GM23338 (cell line): ENCODE data around the gene TMPRSS13. TPM values are rescaled to one million over a fixed set of nuclear protein-coding genes. Genes with fewer than 3 reads are reported as not detected.

Source experiments
- ATAC-seq: fragments of 200-7000 bp; cut with Tn5 transposase; 3 replicates; pipeline ENCODE4 v1.9.1; 2020
- DNase-seq: peaks from one replicate; pipeline ENCODE4 v3.0.0-alpha.2; 2015; ENCODE audit warnings: low spot score
- H2AFZ ChIP-seq: fragments of 200-600 bp; sonication (generic); 2 replicates; pipeline ENCODE4 v1.8.0; 2016; ENCODE audit warnings: antibody characterized with exemption, mild to moderate bottlenecking, moderate library complexity
- H3F3A ChIP-seq: fragments of 200-600 bp; sonication (generic); replicated peaks from 2 replicates; pipeline ENCODE4 v1.8.0; 2017; ENCODE audit warnings: antibody characterized with exemption, mixed run types, low read depth
- H3K27ac ChIP-seq: fragments of 200-600 bp; sonication (generic); 2 replicates; pipeline ENCODE4 v1.6.1; 2016; ENCODE audit warnings: low read depth
- H3K27me3 ChIP-seq: fragments of 200-600 bp; sonication (generic); 2 replicates; pipeline ENCODE4 v1.8.0; 2016; ENCODE audit warnings: mild to moderate bottlenecking, mixed run types, moderate library complexity; ENCODE audit not compliant: insufficient read depth
- H3K36me3 ChIP-seq: fragments of 200-600 bp; sonication (generic); 2 replicates; pipeline ENCODE4 v1.8.0; 2016; ENCODE audit warnings: mild to moderate bottlenecking; ENCODE audit not compliant: insufficient read depth
- H3K4me1 ChIP-seq: fragments of 200-600 bp; sonication (generic); 2 replicates; pipeline ENCODE4 v1.8.0; 2016; ENCODE audit warnings: mild to moderate bottlenecking, moderate library complexity; ENCODE audit not compliant: insufficient read depth
- H3K4me2 ChIP-seq: fragments of 200-600 bp; sonication (generic); 2 replicates; pipeline ENCODE4 v1.7.1; 2017; ENCODE audit warnings: mixed run types
- H3K4me3 ChIP-seq: fragments of 200-600 bp; sonication (generic); 2 replicates; pipeline ENCODE4 v1.6.1; 2016; ENCODE audit warnings: mixed run types
- H3K79me2 ChIP-seq: fragments of 200-600 bp; sonication (generic); replicated peaks from 2 replicates; pipeline ENCODE4 v1.8.0; 2017; ENCODE audit warnings: mild to moderate bottlenecking; ENCODE audit not compliant: insufficient read depth
- H3K9me2 ChIP-seq: fragments of 200-600 bp; sonication (generic); 2 replicates; pipeline ENCODE4 v1.8.0; 2017; ENCODE audit not compliant: insufficient read depth
- H4K20me1 ChIP-seq: fragments of 200-600 bp; sonication (generic); replicated peaks from 2 replicates; pipeline ENCODE4 v1.8.0; 2017; ENCODE audit warnings: mild to moderate bottlenecking; ENCODE audit not compliant: insufficient read depth
- H3K27ac Mint-ChIP-seq: 2 replicates; pipeline ENCODE4 v1.8.0; 2020; ENCODE audit warnings: inconsistent platforms, mild to moderate bottlenecking, moderate library complexity, mixed read lengths
- H3K27me3 Mint-ChIP-seq: 3 replicates; pipeline ENCODE4 v1.8.0; 2022; ENCODE audit warnings: low read depth, mild to moderate bottlenecking, moderate library complexity, mixed read lengths, inconsistent platforms; ENCODE audit not compliant: insufficient read depth, poor library complexity
- H3K36me3 Mint-ChIP-seq: 3 replicates; pipeline ENCODE4 v1.8.0; 2021; ENCODE audit warnings: low read depth, mild to moderate bottlenecking, inconsistent platforms, moderate library complexity, mixed read lengths
- H3K4me1 Mint-ChIP-seq: 3 replicates; pipeline ENCODE4 v1.8.0; 2020; ENCODE audit warnings: mild to moderate bottlenecking, inconsistent platforms, mixed read lengths
- H3K4me3 Mint-ChIP-seq: 3 replicates; pipeline ENCODE4 v1.8.0; 2021; ENCODE audit warnings: moderate library complexity, mild to moderate bottlenecking, inconsistent platforms, mixed read lengths
- H3K9me3 Mint-ChIP-seq: 3 replicates; pipeline ENCODE4 v1.8.0; 2020; ENCODE audit warnings: moderate library complexity, mild to moderate bottlenecking, inconsistent platforms, mixed read lengths
- EZH2 ChIP-seq: fragments of 200-600 bp; sonication (generic); IDR thresholded peaks from one replicate; pipeline ENCODE4 v1.8.0; 2017; ENCODE audit warnings: antibody characterized with exemption, mild to moderate bottlenecking, low read depth; ENCODE audit not compliant: unreplicated experiment
- JUNB ChIP-seq: IDR thresholded peaks from one replicate; pipeline ENCODE4 v1.6.1; 2016; ENCODE audit warnings: antibody characterized with exemption; ENCODE audit not compliant: unreplicated experiment
- NANOG ChIP-seq: IDR thresholded peaks from 2 replicates; pipeline ENCODE4 v1.6.1; 2016; ENCODE audit warnings: antibody characterized with exemption, borderline replicate concordance
- POLR2AphosphoS5 ChIP-seq: IDR thresholded peaks from 2 replicates; pipeline ENCODE4 v1.6.1; 2016; ENCODE audit warnings: antibody characterized with exemption, low read depth
- ZNF114 ChIP-seq: fragments of 250-450 bp; sonication (Bioruptor Pico); IDR thresholded peaks from 2 replicates; pipeline ENCODE4 v1.5.0; 2020; ENCODE audit warnings: mild to moderate bottlenecking, moderate library complexity
- ZNF331 ChIP-seq: fragments of 250-450 bp; sonication (Bioruptor Pico); IDR thresholded peaks from 2 replicates; pipeline ENCODE4 v1.5.0; 2020; ENCODE audit warnings: low read depth, mild to moderate bottlenecking, moderate library complexity
- ZNF462 ChIP-seq: fragments of 250-450 bp; sonication (Bioruptor Pico); IDR thresholded peaks from 2 replicates; pipeline ENCODE4 v1.5.0; 2020; ENCODE audit warnings: mild to moderate bottlenecking, moderate library complexity
- polyA plus RNA-seq: library from polyadenylated mRNA; unstranded; fragments of >200 nt; fragmentation: Nextera tagmentation; extraction: Ambion mirVana; gene quantifications from 2 replicates; pipeline ENCODE4 v1.2.1, GENCODE V29; 2016
- total RNA-seq: library from RNA; depleted of rRNA; stranded (reverse); fragments of >200 nt; shearing (Covaris generic); gene quantifications from 2 replicates; pipeline ENCODE4 v1.2.3, GENCODE V29; 2014

The TMPRSS13 gene
- total and polyA plus RNA-seq, 2 experiments from 2014 or later = 0.31 TPM; not detected in 1

- no peak for TF ChIP-seq ZNF462 (CRISPR knock-in tag)
- no peak for TF ChIP-seq POLR2AphosphoS5
- TF ChIP-seq ZNF331 (CRISPR knock-in tag) = no peak
- TF ChIP-seq ZNF114 (CRISPR knock-in tag) = no peak
- no peak for TF ChIP-seq EZH2
- no peak for TF ChIP-seq JUNB
Observed at GRCh38 chr11:117883063-117883462, 46.1 kb downstream of the TMPRSS13 start (continued).

GRCh38 chr11:117882311-117882905, 46.8 kb downstream of the TMPRSS13 start:
- Mint-ChIP-seq H3K9me3 (no peaks in the 10 kb centered on the region), H3K4me3 (no peak overlapping the region), H3K27ac (no peak overlapping the region), H3K4me1 (peaks cover 26% of the 10 kb centered on the region), H3K27me3 (peaks cover 3% of the 10 kb centered on the region), H3K36me3 (no peaks in the 10 kb centered on the region)
- H3K79me2 ChIP-seq = no peaks in the 10 kb centered on the region
- H3K36me3 ChIP-seq = no peaks in the 10 kb centered on the region
- no peaks in the 10 kb centered on the region for H4K20me1 ChIP-seq
- no peak overlapping the region; the same call in 1 of the 2 replicates for H3K4me2 ChIP-seq
- DNase-seq = no peak
- peaks cover 22% of the 10 kb centered on the region for H3K27me3 ChIP-seq
- H2AFZ ChIP-seq = no peak overlapping the region
- TF ChIP-seq ZNF331 (CRISPR knock-in tag) (no peak), ZNF462 (CRISPR knock-in tag) (no peak), NANOG (no peak)
- no peaks in the 10 kb centered on the region for H3K9me2 ChIP-seq
- H3K27ac ChIP-seq = no peak overlapping the region
- H3K4me3 ChIP-seq = no peak overlapping the region
- peaks cover 13% of the 10 kb centered on the region for H3K4me1 ChIP-seq
- no peak for ATAC-seq
- H3F3A ChIP-seq = no peaks in the 10 kb centered on the region
